GM12865 (cell line): ENCODE results near the gene CLDN9.

ENCODE experiments used
- DNase-seq: peaks from one replicate; pipeline ENCODE4 v3.0.0; 2010; ENCODE audit warnings: low read depth
- H3K4me3 ChIP-seq: 2 replicates; pipeline ENCODE4 v1.5.1; 2011; ENCODE audit warnings: mild to moderate bottlenecking, low read depth, low read length, control low read depth
- CTCF ChIP-seq: IDR thresholded peaks from 2 replicates; pipeline ENCODE4 v1.5.1; 2011; ENCODE audit warnings: low read length, control low read depth, low read depth, inconsistent platforms; ENCODE audit not compliant: insufficient read depth; ENCODE audit errors: missing control alignments

Gene CLDN9

GRCh38 chr16:2967211-2967631 is 45.5 kb upstream of the CLDN9 start:
- TF ChIP-seq CTCF = no peak
- no peak overlapping the region for H3K4me3 ChIP-seq
- DNase-seq = no peak

- H3K4me3 ChIP-seq = no peak overlapping the region
- TF ChIP-seq CTCF = no peak
- DNase-seq = no peak
Observed at GRCh38 chr16:2967721-2968161, 45.0 kb upstream of the CLDN9 start.

- TF ChIP-seq CTCF = no peak
- peak; percentile 71 for DNase-seq
- H3K4me3 ChIP-seq = peak overlapping the region; percentile 44
Observed at GRCh38 chr16:2968368-2968737, 44.4 kb upstream of the CLDN9 start.

- DNase-seq = peak; percentile 95
- no peak for TF ChIP-seq CTCF
- H3K4me3 ChIP-seq = peak within 1 kb of the TSS; percentile 76
Observed at GRCh38 chr16:2968738-2969544, 43.8 kb upstream of the CLDN9 start, which contains the start of gene PAQR4. Gene PAQR4, plus strand, starts transcription at chr16:2969348. Its CDS starts 327 bp downstream, at chr16:2969675.

GRCh38 chr16:2969545-2970521 is 42.9 kb upstream of the CLDN9 start:
- TF ChIP-seq CTCF = peak; percentile 70
- DNase-seq = peak; percentile 86
- H3K4me3 ChIP-seq = peak overlapping the region; percentile 76

- H3K4me3 ChIP-seq = peak overlapping the region; percentile 76
- DNase-seq = no peak
- no peak for TF ChIP-seq CTCF
Observed at GRCh38 chr16:2970563-2970962, 42.2 kb upstream of the CLDN9 start.
